ENCODE results near the gene RING1. TPM values are rescaled to one million over a fixed set of nuclear protein-coding genes. Genes with fewer than 3 reads are reported as not detected.

The RING1 gene
- polyA plus RNA-seq, 1 of the 3 experiments (the other 2 are of a cell fraction): 61.3 TPM

DNA sequence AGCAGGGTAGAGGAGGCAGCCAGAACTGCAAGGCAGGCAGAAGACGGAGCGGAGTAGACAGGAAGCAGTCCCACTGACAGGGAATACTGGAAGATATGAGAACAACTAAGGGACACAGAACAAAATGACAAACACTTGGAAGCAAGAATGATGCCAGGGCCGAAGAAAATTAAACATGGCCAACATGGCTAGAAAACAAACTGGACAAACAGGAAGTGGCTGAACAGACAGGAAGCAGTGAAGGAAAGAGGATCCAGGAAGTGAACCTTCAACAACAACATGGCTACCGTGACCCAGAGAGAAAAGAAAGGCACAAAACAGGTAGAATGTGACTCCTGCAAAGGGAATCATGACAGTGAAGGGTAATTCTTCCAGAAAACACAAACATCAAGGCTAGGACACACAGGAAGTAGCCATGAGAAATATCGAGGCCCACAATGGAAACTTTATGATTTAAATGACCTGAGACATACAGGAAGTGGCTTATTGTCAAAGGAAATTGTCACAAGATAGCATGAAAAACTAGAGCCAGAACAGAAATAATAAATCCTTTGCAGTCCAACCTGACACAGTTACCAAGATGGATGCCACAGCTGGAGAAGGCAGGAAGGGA, 25.1 kb upstream of the RING1 start:
- Histone ChIP-seq H3K36me3 (replicated peaks in 1 of 2; ENCODE audit: control insufficient read depth in 1 of 2, insufficient read depth in 2 of 2, low read length in 1 of 2) (no peaks in the 10 kb centered on the region), H3K79me2 (ENCODE audit: insufficient read depth) (no peaks in the 10 kb centered on the region), H2AFZ (ENCODE audit: low read depth) (peak overlapping the region; percentile 72; the same call in 1 of the 2 replicates), H3K27ac (ENCODE audit: low read depth in 2 of 2, low read length in 1 of 2) (no peak overlapping the region), H3K9me3 (no peaks in the 10 kb centered on the region), H3K4me2 (no peak overlapping the region), H3F3A (replicated peaks; ENCODE audit: insufficient read depth) (no peaks in the 10 kb centered on the region), H3K27me3 (ENCODE audit: insufficient read depth) (no peaks in the 10 kb centered on the region), H4K20me1 (ENCODE audit: insufficient read depth) (no peaks in the 10 kb centered on the region), H3K9me2 (no peaks in the 10 kb centered on the region), H3K4me3 (ENCODE audit: low read depth in 2 of 2, low read length in 1 of 2) (no peak overlapping the region), H3K9ac (no peak overlapping the region), H3K4me1 (ENCODE audit: control insufficient read depth in 1 of 2, insufficient read depth in 2 of 2, low read depth in 1 of 2, low read length in 1 of 2) (no peaks in the 10 kb centered on the region)
- POLR2A ChIA-PET: no interaction called here
- TF ChIP-seq SMC3 (IDR thresholded peaks at IDR 0.05; ENCODE audit: low read depth, low read length): no peak
- TF ChIP-seq GABPA (IDR thresholded peaks at IDR 0.05; ENCODE audit: low read depth): peak; percentile 37; the same call in 1 of the 2 replicates
- CTCF ChIA-PET: interaction anchor here (1.0 to 1.1 kb wide), 4 partner anchors 15 to 66 kb away, joined by 3 to 6 read pairs (median 3); no protein-coding TSS in a partner anchor
- DNase-seq: no peak
- 82% methylated on average over 5 of the region's 5 CpGs for whole genome bisulfite sequencing (ENCODE audit: low lambda C conversion rate)

DNA sequence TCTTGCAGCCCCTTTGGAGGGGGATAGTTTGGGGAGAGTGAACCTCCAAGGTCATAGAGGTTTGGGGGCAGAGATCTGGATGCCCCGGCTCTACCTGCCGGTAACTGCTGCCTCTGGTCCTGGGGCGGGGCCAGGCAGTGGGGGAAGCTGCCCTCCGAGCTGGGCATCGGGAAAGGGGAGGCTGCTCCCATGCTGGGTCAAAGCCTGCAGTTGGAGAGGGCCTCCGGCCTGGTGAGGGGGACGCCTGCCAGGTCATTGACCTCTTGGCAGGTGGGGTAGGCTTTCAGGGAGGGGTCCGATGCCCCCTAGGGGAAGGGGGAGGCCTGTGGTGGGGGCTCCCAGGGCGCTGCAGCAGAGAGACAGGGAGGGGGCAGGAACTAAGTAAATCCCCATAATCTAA, 23.1 kb upstream of the RING1 start:
- no peak overlapping the region for H3K9ac ChIP-seq
- DNase-seq: no peak
- H3K4me2 ChIP-seq: no peak overlapping the region
- no peaks in the 10 kb centered on the region for H3K9me3 ChIP-seq
- H4K20me1 ChIP-seq (ENCODE audit: insufficient read depth): no peaks in the 10 kb centered on the region
- no peaks in the 10 kb centered on the region for H3K27me3 ChIP-seq (ENCODE audit: insufficient read depth)
- no peak overlapping the region for H3K27ac ChIP-seq (ENCODE audit: low read depth in 2 of 2, low read length in 1 of 2)
- ChIA-PET POLR2A (no interaction called here), CTCF (no interaction called here)
- no peaks in the 10 kb centered on the region for H3K9me2 ChIP-seq
- no peaks in the 10 kb centered on the region for H3K4me1 ChIP-seq (ENCODE audit: control insufficient read depth in 1 of 2, insufficient read depth in 2 of 2, low read depth in 1 of 2, low read length in 1 of 2)
- H3K36me3 ChIP-seq (replicated peaks in 1 of 2; ENCODE audit: control insufficient read depth in 1 of 2, insufficient read depth in 2 of 2, low read length in 1 of 2): no peaks in the 10 kb centered on the region
- H3K4me3 ChIP-seq (ENCODE audit: low read depth in 2 of 2, low read length in 1 of 2): no peak overlapping the region
- H3K79me2 ChIP-seq (ENCODE audit: insufficient read depth): no peaks in the 10 kb centered on the region
- WGBS (ENCODE audit: low lambda C conversion rate): 82% methylated on average over 5 of the region's 9 CpGs
- TF ChIP-seq TCF12 (IDR thresholded peaks at IDR 0.05): no peak
- no peak for TF ChIP-seq CHD2 (IDR thresholded peaks at IDR 0.05; ENCODE audit: low read length, partially characterized antibody)
- TF ChIP-seq FOSL2 (IDR thresholded peaks at IDR 0.05; ENCODE audit: borderline replicate concordance, low read depth): no peak
- TF ChIP-seq, protein P1, sequence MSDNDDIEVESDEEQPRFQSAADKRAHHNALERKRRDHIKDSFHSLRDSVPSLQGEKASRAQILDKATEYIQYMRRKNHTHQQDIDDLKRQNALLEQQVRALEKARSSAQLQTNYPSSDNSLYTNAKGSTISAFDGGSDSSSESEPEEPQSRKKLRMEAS (IDR thresholded peaks at IDR 0.05; ENCODE audit: low read depth): no peak
- no peak for TF ChIP-seq NFIC (IDR thresholded peaks at IDR 0.05; ENCODE audit: borderline replicate concordance)
- no peaks in the 10 kb centered on the region for H3F3A ChIP-seq (replicated peaks; ENCODE audit: insufficient read depth)
- no peak overlapping the region for H2AFZ ChIP-seq (ENCODE audit: low read depth)

DNA sequence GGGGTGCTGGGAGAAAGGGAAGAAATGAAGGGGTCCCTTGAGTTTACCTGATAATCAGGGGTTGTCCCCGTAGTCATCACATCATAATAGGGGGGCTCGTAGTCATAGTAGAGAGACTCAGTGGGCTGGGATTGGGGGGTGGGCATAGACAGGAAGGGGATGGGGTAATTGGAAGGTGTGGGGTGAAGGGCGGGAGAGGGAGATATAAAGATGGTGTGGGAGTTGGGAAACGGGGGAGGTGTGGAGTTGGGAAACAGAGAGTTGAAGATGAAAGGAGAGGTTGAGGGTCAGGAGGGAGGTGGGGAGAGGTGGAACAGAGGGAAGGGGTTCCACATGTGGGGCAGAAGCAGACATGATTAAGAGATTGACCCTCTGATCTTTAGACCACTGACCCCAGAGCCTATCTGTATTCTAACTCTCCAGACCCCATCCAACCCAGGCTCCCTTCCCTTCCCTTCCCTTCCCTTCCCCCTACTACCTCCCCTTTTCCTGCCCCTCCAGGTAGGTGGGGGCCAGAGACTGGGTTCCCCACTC, 22.6 kb upstream of the RING1 start:
- Histone ChIP-seq H2AFZ (ENCODE audit: low read depth) (no peak overlapping the region), H3F3A (replicated peaks; ENCODE audit: insufficient read depth) (no peaks in the 10 kb centered on the region), H3K9me2 (no peaks in the 10 kb centered on the region), H4K20me1 (ENCODE audit: insufficient read depth) (no peaks in the 10 kb centered on the region), H3K9ac (no peak overlapping the region), H3K4me2 (no peak overlapping the region), H3K4me3 (ENCODE audit: low read depth in 2 of 2, low read length in 1 of 2) (no peak overlapping the region), H3K27me3 (ENCODE audit: insufficient read depth) (no peaks in the 10 kb centered on the region), H3K4me1 (ENCODE audit: control insufficient read depth in 1 of 2, insufficient read depth in 2 of 2, low read depth in 1 of 2, low read length in 1 of 2) (no peaks in the 10 kb centered on the region; a peak in 1 of 4 replicates), H3K36me3 (replicated peaks in 1 of 2; ENCODE audit: control insufficient read depth in 1 of 2, insufficient read depth in 2 of 2, low read length in 1 of 2) (no peaks in the 10 kb centered on the region), H3K27ac (ENCODE audit: low read depth in 2 of 2, low read length in 1 of 2) (no peak overlapping the region), H3K79me2 (ENCODE audit: insufficient read depth) (no peaks in the 10 kb centered on the region), H3K9me3 (no peaks in the 10 kb centered on the region)
- 42% methylated on average over 4 of the region's 4 CpGs for WGBS (ENCODE audit: low lambda C conversion rate)
- POLR2A ChIA-PET: no interaction called here
- DNase-seq: no peak
- CTCF ChIA-PET: interaction anchor here (2.0 to 2.4 kb wide), 2 partner anchors 12 to 24 kb away, joined by 10 to 14 read pairs; no protein-coding TSS in a partner anchor
- TF ChIP-seq NFIC (IDR thresholded peaks at IDR 0.05; ENCODE audit: borderline replicate concordance) (no peak), NRF1 (IDR thresholded peaks at IDR 0.05; ENCODE audit: low read depth, low read length) (no peak), FOSL2 (IDR thresholded peaks at IDR 0.05; ENCODE audit: borderline replicate concordance, low read depth) (no peak), TEAD4 (IDR thresholded peaks at IDR 0.05; ENCODE audit: borderline replicate concordance, insufficient read depth) (no peak), SIN3A (IDR thresholded peaks at IDR 0.05; ENCODE audit: borderline replicate concordance, low read depth, low read length) (no peak), TCF12 (IDR thresholded peaks at IDR 0.05) (no peak), FOXJ3 (CRISPR knock-in tag; IDR thresholded peaks at IDR 0.05) (no peak), GATA2 (CRISPR knock-in tag; IDR thresholded peaks at IDR 0.05) (no peak), ELF1 (IDR thresholded peaks at IDR 0.05) (no peak), POLR2AphosphoS5 (IDR thresholded peaks at IDR 0.05; ENCODE audit: low read depth, low read length) (no peak)
- TF ChIP-seq, protein P2, sequence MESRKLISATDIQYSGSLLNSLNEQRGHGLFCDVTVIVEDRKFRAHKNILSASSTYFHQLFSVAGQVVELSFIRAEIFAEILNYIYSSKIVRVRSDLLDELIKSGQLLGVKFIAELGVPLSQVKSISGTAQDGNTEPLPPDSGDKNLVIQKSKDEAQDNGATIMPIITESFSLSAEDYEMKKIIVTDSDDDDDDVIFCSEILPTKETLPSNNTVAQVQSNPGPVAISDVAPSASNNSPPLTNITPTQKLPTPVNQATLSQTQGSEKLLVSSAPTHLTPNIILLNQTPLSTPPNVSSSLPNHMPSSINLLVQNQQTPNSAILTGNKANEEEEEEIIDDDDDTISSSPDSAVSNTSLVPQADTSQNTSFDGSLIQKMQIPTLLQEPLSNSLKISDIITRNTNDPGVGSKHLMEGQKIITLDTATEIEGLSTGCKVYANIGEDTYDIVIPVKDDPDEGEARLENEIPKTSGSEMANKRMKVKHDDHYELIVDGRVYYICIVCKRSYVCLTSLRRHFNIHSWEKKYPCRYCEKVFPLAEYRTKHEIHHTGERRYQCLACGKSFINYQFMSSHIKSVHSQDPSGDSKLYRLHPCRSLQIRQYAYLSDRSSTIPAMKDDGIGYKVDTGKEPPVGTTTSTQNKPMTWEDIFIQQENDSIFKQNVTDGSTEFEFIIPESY (IDR thresholded peaks at IDR 0.05; ENCODE audit: borderline replicate concordance, low read depth): no peak
- TF ChIP-seq, protein P3, sequence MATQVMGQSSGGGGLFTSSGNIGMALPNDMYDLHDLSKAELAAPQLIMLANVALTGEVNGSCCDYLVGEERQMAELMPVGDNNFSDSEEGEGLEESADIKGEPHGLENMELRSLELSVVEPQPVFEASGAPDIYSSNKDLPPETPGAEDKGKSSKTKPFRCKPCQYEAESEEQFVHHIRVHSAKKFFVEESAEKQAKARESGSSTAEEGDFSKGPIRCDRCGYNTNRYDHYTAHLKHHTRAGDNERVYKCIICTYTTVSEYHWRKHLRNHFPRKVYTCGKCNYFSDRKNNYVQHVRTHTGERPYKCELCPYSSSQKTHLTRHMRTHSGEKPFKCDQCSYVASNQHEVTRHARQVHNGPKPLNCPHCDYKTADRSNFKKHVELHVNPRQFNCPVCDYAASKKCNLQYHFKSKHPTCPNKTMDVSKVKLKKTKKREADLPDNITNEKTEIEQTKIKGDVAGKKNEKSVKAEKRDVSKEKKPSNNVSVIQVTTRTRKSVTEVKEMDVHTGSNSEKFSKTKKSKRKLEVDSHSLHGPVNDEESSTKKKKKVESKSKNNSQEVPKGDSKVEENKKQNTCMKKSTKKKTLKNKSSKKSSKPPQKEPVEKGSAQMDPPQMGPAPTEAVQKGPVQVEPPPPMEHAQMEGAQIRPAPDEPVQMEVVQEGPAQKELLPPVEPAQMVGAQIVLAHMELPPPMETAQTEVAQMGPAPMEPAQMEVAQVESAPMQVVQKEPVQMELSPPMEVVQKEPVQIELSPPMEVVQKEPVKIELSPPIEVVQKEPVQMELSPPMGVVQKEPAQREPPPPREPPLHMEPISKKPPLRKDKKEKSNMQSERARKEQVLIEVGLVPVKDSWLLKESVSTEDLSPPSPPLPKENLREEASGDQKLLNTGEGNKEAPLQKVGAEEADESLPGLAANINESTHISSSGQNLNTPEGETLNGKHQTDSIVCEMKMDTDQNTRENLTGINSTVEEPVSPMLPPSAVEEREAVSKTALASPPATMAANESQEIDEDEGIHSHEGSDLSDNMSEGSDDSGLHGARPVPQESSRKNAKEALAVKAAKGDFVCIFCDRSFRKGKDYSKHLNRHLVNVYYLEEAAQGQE (IDR thresholded peaks at IDR 0.05; ENCODE audit: low read depth, low read length): no peak

All from SK-N-SH (cell line).